Esophagus squamous epithelium (tissue), 4 donors: ENCODE results near the gene TTC28.

Experiments used
- POLR2A ChIP-seq, 4 donors: fragments of 450-650 bp; IDR thresholded peaks; one replicate each; pipeline ENCODE4 v1.6.1; 2017; ENCODE audit warnings: antibody characterized with exemption in 4 of 4, mild to moderate bottlenecking in 4 of 4, moderate library complexity in 3 of 4
- TF ChIP-seq, protein P1 (sequence below), 6 experiments: fragments of 450-650 bp in 4 of 6; fragments of 200-600 bp in 2 of 6; sonication (generic) in 2 of 6; IDR thresholded peaks; one replicate each; pipeline ENCODE4 v1.5.1; 2016 to 2019; ENCODE audit warnings: antibody characterized with exemption in 6 of 6, mild to moderate bottlenecking in 4 of 6, moderate library complexity in 4 of 6

DNA sequence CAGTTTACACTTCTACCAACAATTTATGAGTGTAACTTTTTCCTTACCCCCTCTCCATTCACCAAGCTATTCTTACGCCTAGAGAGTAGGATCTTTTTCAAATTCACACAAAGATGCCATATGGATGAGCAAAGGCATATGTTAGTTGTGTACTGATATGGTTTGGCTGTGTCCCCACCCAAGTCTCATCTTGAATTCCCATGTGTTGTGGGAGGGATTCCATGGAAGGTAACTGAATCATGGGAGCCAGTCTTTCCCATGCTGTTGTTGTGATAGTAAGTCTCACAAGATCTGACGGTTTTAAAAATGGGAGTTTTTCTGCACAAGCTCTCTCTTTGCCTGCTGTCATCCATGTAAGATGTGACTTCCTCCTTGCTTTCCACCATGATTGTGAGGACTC, 40.3 kb downstream of the TTC28 start:
- TF ChIP-seq POLR2A (IDR thresholded peaks at IDR 0.05), result no peak
- TF ChIP-seq, protein P1, sequence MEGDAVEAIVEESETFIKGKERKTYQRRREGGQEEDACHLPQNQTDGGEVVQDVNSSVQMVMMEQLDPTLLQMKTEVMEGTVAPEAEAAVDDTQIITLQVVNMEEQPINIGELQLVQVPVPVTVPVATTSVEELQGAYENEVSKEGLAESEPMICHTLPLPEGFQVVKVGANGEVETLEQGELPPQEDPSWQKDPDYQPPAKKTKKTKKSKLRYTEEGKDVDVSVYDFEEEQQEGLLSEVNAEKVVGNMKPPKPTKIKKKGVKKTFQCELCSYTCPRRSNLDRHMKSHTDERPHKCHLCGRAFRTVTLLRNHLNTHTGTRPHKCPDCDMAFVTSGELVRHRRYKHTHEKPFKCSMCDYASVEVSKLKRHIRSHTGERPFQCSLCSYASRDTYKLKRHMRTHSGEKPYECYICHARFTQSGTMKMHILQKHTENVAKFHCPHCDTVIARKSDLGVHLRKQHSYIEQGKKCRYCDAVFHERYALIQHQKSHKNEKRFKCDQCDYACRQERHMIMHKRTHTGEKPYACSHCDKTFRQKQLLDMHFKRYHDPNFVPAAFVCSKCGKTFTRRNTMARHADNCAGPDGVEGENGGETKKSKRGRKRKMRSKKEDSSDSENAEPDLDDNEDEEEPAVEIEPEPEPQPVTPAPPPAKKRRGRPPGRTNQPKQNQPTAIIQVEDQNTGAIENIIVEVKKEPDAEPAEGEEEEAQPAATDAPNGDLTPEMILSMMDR (IDR thresholded peaks at IDR 0.05), result no peak
